ENCODE results near the gene ZNF385C.

Gene ZNF385C

DNA sequence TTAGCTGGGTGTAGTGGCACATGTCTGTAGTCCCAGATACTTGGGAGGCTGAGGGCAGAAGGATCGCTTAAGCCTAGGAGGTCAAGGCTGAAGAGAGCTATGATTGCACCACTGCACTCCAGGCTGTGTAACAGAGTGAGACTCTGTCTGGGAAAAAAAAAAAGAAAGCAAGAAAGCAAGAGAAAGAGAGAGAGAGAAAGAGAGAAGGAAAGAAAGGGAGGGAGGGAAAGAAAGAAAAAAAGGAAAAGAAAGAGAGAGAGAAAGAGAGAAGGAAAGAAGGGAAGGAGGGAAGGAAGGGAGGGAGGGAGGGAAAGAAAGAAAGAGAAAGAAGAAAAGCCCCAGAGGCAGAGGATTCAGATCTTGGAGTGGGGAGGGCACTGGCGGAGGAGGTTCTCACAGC, 7.7 kb upstream of the ZNF385C start:
- no peak for DNase-seq

DNA sequence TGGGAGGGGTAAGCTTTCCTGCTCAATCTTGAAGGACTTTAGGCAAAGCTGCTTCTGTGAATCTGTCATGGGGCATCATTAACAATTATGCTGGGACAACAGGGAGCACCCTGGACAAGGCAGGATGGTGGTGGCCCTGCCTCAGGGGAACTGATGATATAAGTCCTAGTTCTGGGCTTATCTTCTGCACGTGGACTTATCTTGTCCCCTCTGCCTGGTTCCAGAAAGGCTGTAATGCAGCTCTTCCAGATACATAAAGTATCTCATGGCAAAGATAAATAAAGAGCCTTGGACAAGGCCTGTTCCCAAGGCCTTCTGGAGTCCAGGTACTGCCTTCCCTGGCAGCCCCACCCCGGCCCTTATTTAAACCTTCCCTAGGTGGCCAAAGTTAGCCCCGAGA, 6.0 kb upstream of the ZNF385C start:
- no peak for DNase-seq

DNA sequence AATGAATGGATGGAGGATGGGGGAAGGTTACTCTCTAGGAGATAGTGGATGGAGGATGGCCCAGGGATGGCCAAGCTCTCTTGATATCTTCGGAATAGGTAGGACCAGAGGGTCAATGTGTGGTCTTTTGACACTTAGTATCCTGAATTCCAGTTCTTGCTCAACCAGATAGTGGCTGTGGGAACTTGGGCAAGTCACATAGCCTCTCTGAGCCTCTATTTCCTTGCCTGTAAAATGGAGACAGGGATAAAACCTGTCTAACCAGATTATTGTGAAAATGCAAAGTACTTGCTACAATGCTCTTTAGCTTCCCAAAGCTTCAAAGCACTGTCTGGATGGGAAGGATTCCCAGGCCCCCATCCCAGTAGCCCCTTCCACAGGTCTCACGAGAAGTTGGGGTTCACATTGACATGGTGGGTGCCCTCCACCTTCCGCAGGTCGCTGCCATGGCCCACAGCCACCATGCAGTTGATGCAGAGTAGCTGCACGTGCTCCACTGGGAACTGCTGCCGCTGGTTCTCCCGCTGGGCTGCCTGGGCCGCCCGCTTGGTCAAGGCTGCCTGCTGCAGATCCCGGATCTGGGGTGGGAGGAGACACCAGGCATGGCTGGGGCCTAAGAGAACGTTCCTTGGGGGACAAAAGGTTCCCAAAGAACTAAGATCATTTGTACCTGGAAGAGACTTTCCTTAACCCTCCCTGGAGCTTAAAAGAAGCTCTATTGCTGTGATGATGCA, 5.1 kb upstream of the ZNF385C start:
- no peak for DNase-seq

DNA sequence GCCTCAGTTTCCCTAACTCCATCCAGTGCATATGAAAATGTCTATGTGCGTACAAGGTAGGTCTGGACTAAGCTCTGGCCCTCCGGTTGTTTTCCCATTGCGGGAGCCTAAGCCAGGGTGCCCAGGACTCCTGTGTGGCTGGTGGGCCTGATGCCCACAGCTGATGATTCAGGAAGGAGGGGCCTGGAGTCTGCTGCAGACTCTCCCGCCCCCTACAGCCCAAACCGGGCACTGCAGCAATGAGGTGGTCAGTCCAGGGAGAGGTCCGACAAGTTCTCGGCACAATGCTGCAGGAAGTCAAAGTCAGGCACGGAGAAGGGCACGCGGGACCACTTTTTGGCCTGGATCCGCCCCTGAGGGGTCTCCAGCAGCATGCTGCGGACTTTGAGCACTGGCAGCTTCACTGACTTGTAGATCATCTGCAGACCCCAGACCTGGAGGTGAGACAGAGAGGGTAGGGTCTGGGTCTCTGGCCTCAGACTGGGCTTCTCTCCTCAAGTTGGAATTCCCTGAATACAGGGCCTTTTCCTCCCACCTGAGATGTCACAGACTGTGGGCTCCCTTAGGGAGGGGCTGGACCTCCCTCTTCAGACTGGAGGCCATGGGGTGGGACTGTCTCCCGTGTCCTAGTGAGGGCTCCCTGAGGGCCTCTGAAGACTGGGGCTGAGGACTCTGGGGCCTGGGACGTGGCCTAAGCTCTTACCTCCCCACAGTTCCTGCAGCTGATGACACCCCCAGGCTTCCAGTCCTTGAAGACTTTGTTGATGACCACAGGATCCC, 3.4 kb upstream of the ZNF385C start:
- peak; percentile 36 to 69 (median 47) for DNase-seq

DNA sequence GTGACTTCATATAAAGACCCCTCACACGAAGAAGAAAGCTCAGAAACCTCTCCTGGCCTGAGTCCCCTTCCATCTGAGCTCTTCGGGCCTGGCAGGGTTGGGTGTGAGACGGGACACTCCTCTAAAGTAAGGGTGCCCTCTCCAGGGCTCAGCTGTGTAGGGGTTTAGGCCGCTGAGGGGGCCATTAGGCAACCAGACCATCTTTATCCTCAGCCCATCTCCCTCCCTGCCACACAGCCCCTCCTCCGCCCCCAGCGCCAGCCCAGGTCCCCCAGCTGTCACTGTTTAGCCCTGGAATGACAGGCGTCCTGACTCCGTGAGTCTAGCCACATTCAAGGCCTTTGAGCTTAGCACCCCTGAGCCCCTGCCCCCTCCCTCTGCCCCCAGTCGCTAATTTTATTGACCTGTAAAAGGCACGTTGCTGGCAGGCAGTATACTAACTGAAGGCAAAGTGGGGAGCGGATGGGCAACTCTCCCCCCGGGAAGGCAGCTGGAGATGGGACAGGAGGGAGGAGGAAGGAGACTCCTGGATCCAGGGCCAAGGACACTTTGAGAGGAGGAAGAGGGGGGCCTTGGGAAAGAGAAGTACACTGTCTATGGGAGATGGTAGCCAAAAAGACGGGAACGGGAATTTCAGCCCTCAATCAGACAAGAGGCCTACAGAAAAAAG, 592 bp upstream of the ZNF385C start:
- DNase-seq, result no peak

DNA sequence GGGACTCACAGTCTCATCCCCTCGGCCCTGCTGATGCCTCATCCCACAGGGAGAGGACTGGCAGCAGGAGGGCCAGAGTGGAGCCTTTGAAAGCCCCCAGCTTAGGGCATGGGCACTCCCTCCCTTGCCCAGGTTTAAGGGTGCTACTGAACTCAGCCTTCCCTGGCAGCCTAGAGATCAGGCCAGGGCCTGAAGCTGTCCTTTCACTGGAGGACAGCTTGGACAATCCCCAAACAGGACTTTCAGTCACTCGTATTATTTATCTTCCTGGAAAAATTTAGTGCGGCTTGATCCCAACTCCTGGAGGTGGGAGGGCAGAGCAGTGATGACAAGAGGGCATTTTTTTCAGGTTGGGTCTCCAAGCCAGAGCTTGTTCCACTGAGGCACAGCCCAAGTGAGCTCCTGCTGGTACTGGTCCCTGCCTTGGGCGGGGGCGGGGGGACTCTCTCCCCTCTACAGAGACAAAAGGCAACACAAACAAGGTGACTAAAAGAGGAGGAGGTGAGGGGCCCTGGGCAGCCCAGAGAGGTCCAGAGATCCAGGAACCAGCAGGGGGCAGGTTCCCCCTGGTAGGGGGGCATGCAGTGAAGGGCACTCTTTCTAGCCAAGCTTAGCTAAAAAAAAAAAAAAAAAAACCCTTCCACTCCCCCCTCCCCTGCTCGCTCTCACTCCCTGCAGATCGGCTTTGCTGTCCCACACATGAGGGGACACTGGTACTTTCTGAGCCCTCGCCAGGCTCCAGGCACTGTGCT, 1.7 kb downstream of the ZNF385C start:
- no peak for DNase-seq

DNA sequence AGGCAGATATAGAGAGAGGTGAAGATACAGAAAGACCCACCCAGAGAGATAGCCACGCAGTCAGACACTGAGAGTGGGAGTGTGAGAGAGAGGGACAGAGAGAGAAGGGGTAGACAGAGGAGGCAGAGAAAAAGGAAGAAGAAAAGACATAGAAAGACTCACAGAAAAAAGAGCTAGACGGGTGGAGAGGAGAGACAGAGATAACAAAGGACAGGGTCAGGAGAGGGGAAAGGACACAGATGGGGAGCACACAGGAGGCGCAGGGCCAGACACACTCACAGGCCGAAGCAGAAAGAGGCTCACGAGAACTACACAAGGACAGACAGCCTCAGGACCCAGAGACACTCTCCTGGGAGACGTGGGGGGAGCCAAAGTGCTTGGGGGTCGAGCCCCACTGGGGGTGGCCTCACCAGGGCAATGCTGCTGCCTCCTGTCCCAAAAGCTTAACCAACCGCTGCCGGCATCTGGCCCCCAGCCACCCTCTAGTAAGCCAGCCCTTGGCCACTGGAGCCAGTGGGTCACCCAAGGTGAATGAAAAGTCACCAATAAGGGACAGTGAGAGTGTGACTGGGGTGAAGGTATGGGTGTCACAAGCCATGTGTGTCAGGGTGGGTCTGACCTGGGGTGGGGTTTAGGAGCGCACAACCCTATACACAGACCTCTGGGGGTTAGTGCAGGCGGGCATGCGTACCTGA, 3.8 kb downstream of the ZNF385C start:
- no peak for DNase-seq

DNA sequence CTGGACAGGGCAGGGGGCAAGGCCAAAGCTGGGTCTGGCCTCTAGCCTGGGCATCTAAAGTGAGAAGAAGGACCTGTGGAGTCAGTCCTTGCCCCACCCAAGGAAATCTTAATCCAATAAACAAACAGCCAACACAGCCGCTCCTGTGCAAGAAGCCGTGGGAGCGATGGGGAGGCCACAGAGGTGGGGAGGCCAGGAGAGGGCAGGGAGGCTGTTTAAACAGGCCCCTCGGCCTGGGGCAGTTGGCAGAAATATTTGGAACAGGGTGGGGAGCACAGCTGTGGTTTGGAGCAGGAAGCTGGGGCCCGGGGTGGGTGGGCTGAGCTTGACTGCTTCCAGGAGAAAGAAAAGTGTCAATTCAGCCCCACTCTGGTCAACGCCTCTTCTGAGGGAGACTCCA, 5.3 kb downstream of the ZNF385C start:
- no peak for DNase-seq

DNA sequence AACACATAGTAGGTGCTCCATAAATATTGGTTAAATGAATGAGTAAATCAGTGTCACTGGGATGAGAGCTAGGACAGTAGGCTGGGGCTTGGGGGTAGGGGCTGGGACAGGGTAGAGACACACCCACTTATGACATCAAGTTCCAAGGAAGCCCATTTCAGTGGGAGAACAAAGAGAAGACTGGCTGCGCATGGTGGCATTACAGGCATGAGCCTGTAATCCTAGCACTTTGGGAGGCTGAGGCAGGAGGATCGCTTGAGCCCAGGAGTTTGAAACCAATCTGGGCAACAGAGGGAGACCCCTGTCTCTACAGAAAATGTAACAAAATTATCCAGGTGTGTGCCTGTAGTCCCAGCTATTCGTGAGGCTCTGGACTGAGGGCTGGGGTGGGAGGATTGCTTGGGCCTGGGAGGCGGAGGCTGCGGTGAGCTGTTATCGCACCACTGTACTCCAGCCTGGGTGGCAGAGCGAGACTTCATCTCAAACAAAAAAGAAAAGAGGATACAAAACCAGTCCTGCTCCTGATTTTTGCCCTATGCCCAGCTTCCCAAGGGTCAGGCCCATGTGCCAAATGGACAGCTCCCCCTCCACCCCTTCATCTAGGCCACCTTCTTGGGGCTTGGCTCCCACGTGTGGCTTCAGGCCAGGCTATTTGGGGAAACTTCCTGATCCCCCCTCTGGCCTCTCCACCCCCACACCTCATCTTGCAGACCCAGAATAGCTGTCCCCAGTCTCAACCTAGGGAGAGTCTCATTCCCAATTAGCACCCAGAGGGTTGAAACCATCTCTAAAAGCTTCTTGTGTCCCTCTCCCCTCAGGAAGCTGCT, 7.1 kb downstream of the ZNF385C start:
- DNase-seq, result no peak

DNA sequence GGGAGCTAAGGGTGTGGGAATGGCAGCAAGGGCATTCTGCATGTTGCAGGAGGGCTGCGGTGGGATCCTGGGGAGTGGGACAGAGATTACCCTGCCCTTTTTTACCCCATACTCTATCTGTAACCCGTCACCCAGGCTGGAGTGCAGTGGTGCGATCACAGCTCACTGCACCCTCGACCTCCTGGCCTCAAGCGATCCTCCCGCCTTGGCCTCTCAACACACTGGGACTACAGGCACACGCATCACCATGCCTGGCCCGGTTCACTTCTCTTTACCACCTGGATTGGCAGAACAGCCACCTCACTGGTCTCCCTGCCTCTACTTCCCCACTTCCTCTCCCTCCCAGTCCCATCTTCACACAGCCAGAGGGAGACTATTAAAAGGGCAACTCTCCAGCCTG, 9.5 kb downstream of the ZNF385C start:
- no peak for DNase-seq

DNA sequence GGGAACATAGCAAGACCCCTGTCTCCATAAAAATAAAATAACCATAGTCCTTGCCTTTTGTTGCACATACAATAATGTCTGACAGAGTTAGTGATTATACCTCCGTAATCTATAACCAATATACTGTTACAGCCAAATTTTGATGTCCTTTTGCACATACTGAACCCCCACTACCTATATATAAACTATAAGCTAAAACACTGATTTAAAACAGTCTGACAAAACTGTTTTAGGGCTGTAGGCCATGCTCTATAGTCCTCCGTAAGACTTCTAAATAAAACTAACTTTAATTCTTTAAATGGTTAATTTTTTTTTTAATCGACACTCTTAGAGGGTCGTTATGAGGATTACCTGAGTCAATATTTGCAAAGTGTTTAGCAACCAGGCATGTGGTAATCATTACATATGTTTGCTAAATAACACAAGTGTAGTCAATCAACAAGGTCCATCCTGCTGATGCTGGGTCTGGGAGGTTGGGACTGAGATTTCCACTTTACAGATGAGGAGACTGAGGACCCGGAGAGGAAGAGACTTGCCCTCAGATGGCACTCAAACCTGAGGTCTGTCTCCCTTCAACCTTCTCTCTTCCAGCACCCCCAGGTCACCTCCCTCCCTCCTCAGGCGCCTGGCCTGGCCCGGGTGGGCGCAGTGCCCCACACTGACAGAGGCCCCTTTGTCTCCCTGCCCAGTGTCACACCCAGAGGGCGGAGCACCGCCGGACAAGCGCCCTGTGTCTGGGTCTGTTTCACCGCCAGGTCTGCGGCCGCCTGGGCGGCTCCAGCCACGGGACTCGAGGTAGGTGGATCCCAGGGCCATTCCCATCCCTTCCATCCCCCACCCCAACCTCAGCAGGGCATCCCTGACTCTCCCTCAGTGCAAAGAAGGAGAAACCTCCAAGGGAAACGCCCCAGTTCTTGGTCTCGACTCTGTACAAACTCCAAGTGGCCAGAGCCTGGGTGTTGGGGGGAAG, 10.3 kb downstream of the ZNF385C start:
- peak in 1 of 3 experiments; percentile 30 for DNase-seq

DNA sequence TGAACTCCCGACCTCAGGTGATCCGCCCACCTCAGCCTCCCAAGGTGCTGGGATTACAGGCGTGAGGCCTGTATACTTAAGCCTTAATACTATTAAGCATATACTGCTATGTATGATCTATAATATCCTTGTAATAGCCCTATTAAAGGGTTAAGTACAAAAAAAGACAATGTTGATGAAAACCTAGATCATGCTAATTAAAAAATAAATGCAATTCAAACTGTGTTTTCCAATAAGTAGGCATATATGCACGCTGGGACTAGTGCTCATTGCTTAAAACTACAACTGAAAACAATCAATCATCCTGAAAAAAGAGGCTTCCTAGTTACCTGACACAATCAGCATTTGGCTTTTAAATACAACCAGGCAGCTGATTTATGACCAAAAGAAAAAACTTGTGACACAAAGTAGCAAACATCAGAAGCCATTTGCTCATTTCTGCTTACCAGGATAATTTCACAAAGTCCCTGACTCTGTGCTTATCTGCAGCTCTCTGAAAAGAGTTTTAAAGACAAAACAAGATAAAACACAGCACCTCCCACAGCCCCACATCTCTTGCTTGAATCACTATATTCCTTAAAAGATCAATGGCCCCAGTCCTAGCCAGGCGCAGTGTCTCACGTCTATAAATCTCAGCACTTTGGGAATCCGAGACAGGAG, 11.1 kb downstream of the ZNF385C start:
- DNase-seq, result peak in 1 of 3 experiments; percentile 57

DNA sequence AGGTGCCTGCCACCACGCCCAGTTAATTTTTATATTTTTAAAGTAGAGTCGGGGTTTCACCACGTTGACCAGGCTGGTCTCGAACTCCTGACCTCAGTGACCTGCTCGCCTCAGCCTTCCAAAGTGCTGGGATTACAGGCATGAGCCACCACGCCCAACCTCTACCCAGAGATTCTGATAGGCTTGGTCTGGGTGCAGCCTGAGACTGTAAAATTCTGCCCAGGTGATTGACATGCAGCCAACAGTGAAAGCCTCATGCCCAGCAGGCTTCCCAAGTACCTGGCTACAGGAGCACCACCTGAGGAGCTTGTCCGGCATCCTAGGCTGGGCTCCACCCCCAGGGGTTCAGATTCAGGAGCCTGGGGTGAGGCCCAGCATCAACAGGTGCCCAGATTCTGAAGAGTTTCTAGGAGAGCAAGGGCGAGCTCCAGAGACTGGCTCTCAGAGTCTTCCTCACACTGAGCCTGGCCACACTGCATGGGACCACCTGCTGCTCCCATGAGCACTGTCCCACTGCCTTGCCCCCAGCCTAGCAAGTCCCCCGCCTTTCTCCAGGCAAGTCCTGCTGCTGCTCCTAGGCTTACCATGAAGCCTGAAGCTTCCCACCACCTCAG, 16.6 kb downstream of the ZNF385C start:
- DNase-seq, result no peak

DNA sequence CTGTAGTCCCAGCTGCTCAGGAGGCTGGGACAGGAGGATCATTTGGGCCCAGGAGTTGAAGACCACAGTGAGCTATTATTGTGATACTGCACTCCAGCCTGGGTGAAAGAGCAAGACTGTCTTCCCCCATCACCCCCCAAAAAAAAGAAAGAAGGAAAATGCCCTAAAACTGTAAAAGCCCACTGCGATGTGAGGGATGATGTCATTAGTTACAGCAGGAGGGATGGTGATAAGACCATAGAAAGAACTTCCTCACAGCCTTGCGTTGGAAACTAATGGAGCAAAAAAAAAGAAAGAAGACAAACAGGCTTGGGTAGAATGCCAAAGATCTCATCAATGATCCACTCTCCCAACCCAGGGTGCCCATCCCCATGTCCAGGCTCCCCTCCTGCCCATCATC, 18.7 kb downstream of the ZNF385C start:
- DNase-seq, result no peak

DNA sequence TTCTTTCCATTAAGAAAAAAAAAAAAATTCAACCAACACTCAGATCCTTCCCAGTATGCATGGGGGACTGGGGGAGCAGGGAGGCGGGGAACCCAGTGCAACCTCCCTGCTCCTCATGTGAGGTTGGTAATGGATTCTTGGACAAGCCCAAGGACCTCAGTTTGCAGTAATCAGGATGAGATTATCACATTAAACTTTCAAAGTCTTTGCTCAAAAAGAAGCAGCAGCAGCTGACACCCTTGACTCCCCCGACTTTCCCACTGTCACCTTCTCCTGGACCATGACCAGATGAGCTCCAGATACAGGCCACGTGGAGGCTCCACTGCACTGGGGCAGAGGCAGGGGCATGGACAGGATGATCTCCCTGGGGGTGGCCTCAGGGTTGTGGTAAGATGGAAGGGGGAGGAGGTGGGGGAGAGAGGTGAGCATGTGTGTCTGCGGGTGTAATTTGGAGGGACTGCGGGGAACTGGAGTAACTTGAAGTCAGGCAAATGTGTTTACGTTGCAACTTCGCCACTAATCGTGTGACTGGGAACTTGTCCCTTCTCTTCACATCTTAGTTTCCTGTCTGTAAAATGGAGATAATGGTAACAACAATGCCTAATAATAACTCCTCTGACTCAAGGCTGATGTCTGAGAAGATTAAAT, 19.8 kb downstream of the ZNF385C start:
- no peak for DNase-seq

DNA sequence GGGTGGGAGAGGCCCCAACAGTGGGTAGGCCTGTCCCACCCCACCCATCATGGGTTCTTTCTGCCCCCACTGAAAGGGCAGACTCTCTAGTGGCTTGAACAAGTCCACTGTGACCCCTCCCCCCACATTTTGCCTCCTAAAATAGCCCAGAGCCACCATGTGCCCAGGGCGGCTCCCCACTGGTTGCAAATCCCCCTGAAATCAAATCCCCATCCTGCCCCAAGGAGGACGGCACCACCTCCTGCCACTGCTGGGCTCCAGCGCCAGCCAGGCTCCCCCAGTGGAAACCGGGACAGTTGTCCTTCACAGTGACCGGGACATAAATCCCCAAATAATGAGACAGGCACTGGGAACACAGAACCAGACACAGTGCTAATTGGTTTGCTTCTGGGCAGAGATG, 20.5 kb downstream of the ZNF385C start:
- no peak for DNase-seq

DNA sequence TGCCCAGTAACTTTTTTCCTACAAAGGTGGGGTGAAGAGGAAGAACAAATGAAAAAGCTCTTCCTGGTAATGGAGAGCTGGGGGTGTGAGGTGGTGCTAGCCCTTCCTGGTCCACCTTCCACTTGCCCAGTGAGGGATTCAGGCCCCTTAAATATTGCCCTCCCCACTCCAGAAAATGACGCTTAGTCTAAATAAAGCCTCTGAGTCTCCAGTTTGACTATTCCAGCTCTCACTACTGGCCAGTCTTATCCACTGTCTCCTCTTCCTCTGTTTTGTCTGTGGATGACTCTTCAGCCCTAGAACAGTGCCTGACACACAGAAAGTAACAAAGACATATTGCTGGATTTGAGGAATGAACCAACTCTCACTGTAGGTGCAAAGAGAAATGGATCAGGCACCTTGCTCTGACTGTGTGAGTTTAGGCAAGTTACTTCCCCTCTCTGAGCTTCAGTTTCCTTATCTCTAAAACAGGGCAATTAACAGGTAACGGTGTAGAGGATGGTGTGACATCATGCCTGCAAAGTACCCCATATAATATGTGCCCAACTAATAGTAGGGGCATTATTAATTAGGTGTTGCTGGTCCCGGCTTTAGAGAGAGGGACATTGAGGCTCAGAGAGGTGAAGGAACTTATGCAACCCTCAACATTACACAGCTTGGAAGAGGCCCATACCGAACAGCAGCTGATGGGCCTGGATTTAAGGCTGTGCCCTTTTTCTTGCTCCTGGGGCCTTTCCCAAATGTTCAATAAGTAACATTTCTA, 21.3 kb downstream of the ZNF385C start:
- no peak for DNase-seq

DNA sequence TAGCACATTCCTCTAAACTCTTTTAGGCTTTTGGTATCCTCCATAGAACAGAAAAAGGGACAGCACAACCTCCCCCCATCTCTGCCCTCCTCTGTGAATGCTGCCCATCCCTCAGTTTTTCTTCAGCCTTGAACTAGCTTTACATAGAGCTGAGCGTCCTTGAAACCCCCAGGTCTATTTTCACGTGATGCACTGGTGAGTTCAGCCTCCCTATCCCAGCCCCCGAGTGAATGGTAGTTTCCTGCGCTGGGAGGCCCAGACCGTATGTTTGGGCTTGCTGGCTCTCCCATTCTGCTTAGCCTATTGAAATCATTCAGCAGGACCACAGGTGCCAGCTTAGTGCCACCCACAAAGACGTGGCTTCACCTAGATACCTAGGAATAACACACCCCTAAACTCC, 22.5 kb downstream of the ZNF385C start:
- DNase-seq, result no peak
